Activated CD4-positive, alpha-beta T cell treated with anti-CD3 and anti-CD28 coated beads, Interleukin-2, amount 50 U/mL, for 1 hour (primary cell): ENCODE results near the gene RMI2.
A peak's percentile ranks its signal among the peaks of the same experiment; 100 is the strongest.

Source experiments
- DNase-seq: peaks from one replicate; pipeline ENCODE4 v3.0.0-alpha.2; 2020

RMI2 gene

GRCh38 chr16:11386791-11387546, 41.7 kb downstream of the RMI2 start:
- DNase-seq: no peak

GRCh38 chr16:11389083-11389482, 43.8 kb downstream of the RMI2 start:
- no peak for DNase-seq

- DNase-seq: no peak
Observed at GRCh38 chr16:11389631-11390565, 44.6 kb downstream of the RMI2 start.

GRCh38 chr16:11390573-11391495, 45.6 kb downstream of the RMI2 start:
- DNase-seq: no peak

- no peak for DNase-seq
Observed at GRCh38 chr16:11391576-11391975, 46.3 kb downstream of the RMI2 start.

- DNase-seq: no peak
Observed at GRCh38 chr16:11392041-11392581, 46.9 kb downstream of the RMI2 start.

GRCh38 chr16:11393366-11393765, 48.1 kb downstream of the RMI2 start:
- DNase-seq: no peak

GRCh38 chr16:11393861-11394592, 48.8 kb downstream of the RMI2 start:
- DNase-seq: no peak

- DNase-seq: no peak
Observed at GRCh38 chr16:11394593-11394960, 49.3 kb downstream of the RMI2 start.

GRCh38 chr16:11395008-11395948, 50.0 kb downstream of the RMI2 start:
- DNase-seq: no peak

GRCh38 chr16:11395949-11396240, 50.6 kb downstream of the RMI2 start:
- DNase-seq: no peak

GRCh38 chr16:11396241-11397048, 51.2 kb downstream of the RMI2 start:
- DNase-seq: peak; percentile 65

- no peak for DNase-seq
Observed at GRCh38 chr16:11398136-11398535, 52.9 kb downstream of the RMI2 start.

- DNase-seq: no peak
Observed at GRCh38 chr16:11398851-11399250, 53.6 kb downstream of the RMI2 start.

GRCh38 chr16:11399261-11399831, 54.1 kb downstream of the RMI2 start:
- no peak for DNase-seq

GRCh38 chr16:11400076-11400475, 54.8 kb downstream of the RMI2 start:
- DNase-seq: no peak
